Measurements from ENCODE around the gene CNIH3.

DNA sequence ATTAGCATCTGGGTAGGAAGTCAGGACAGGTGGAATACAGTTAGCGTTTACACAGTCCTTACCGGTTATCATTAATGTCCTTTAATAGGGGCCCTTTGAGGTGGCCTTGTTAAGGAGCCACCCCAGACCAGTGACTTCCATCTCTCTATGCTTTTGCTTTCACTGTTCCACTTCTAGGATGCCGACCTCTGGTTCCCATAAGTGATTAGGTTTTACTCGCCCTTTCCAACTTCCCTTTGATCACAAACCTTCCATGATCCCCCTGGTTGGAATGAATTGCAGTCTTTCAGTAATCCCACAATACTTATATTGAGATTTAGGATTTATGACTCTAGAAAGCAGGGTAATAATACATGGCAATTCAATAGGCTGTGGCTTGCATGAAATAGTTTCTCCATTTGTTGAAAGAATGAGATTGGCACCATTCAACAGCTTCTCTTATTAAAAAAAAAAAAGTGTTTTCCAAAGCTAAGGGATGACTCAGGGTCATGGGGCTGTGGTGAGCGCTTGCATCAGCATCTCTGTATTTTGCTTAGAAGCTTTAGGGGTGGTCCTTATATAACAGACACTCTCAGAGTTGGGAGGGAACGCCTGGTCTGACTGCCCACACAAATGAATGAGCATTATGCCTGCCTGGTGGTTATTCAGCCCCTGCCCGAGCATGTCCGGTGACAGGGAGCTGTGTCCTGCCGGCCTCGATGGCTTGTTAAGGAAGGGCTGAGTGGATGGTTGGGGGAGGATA, 110.5 kb downstream of the CNIH3 start:
- TF ChIP-seq YY1 (IDR thresholded peaks at IDR 0.05; ENCODE audit: extremely low read depth, insufficient replicate concordance, low read depth, low read length) = no peak
- no peak for TF ChIP-seq SP1 (IDR thresholded peaks at IDR 0.05; ENCODE audit: low read depth)
- TF ChIP-seq CTCF (IDR thresholded peaks at IDR 0.05 in 2 of 3, conservative IDR thresholded peaks at IDR 0.05 in 1 of 3; ENCODE audit: borderline replicate concordance in 1 of 3, insufficient read depth in 1 of 3, low read depth in 2 of 3, low read length in 2 of 3) = no peak
- no peak for TF ChIP-seq RAD21 (IDR thresholded peaks at IDR 0.05; ENCODE audit: low read depth)
- TF ChIP-seq ATF3 (IDR thresholded peaks at IDR 0.05) = no peak

All from HCT116 (cell line).